ENCODE measurements around the gene GALNT14.

DNA sequence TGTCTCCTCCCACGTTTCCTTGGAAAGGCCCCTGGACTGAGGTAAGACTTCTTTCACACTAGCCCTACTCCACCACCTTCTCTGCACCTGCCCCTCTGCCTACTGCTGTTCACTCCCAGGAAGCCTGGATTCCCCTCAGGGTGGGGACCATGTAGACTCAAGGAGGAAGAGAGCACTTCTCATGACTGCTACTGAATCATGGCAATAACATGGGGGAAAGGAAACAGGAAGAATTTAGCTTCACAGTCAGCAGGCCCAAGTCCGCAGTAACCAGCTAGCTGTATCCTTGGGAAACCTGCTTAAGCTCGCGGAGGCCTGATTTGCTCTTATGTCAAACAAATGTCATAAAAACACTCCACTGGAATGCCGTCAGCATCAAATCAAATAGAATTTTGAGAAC, 204.7 kb downstream of the GALNT14 start:
- TF ChIP-seq, protein P1, sequence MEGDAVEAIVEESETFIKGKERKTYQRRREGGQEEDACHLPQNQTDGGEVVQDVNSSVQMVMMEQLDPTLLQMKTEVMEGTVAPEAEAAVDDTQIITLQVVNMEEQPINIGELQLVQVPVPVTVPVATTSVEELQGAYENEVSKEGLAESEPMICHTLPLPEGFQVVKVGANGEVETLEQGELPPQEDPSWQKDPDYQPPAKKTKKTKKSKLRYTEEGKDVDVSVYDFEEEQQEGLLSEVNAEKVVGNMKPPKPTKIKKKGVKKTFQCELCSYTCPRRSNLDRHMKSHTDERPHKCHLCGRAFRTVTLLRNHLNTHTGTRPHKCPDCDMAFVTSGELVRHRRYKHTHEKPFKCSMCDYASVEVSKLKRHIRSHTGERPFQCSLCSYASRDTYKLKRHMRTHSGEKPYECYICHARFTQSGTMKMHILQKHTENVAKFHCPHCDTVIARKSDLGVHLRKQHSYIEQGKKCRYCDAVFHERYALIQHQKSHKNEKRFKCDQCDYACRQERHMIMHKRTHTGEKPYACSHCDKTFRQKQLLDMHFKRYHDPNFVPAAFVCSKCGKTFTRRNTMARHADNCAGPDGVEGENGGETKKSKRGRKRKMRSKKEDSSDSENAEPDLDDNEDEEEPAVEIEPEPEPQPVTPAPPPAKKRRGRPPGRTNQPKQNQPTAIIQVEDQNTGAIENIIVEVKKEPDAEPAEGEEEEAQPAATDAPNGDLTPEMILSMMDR (IDR thresholded peaks at IDR 0.05): no peak
- TF ChIP-seq POLR2A (IDR thresholded peaks at IDR 0.05): no peak
